Measurements from ENCODE around the gene DMGDH.

DNA sequence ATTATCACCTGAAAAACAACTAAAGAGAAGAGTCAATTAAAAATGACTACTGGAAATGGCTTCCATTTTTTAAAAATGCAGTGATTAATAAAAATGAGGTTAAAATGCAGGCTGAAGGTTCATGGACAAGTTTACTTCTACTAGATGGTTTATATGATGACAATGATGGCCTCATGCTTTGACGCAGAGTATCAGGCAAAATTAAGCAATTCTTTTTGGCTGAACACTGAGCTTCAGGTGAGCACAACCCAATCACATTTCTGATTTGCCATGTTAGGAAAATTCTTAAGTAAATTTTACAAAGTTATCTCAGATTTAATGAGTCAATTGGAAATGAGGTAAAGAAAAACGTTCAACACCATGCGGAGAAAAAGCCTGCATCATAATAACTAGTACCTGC lies 22.3 kb downstream of the DMGDH start:
- TF ChIP-seq POLR2A (IDR thresholded peaks at IDR 0.05) (no peak), CTCF (IDR thresholded peaks at IDR 0.05) (no peak)
